GM18520 (cell line): Measurements from ENCODE around the gene MAPKAPK3.
"Not testable (repeated sequence)": the region's sequence is repeated elsewhere in the genome, so short reads cannot be mapped to it uniquely, and the experiment has no call there.

Source experiments
- ATAC-seq: cut with Tn5 transposase; IDR thresholded peaks from one replicate; pipeline ENCODE4 v1.9.1; 2021; ENCODE audit not compliant: unreplicated experiment

The MAPKAPK3 gene

DNA sequence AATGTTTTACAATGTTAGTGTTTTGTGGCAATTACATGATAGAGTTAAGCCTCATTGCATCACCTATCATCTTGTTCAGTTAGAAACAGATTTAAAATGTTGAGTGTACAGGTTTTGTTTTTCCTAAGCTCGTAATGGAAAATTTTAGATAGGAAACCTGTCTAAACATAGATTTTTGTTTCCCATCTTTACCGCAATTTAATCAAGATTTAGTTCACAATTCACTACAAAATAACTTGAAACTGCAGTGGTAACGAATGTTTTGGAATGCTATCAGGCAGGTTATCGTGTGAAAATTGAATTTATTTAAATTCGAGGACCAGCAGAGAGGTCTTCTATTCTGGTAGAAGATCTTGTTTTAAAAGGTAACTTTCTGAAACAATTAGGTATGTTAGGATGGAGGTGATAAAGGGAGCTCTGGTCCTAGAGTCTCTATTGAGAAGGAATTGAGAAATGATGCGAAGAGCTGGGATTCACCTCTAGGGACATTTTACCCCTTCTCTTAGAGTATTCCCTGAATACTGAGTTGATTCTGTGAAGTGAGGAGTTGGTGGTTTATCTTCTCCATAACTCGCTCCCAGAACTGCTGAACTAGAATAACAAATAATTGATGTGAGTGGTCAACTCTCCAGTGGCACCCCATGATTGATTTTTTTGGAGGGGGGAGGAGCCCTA is 59.2 kb downstream of the MAPKAPK3 start:
- ATAC-seq, result no peak

DNA sequence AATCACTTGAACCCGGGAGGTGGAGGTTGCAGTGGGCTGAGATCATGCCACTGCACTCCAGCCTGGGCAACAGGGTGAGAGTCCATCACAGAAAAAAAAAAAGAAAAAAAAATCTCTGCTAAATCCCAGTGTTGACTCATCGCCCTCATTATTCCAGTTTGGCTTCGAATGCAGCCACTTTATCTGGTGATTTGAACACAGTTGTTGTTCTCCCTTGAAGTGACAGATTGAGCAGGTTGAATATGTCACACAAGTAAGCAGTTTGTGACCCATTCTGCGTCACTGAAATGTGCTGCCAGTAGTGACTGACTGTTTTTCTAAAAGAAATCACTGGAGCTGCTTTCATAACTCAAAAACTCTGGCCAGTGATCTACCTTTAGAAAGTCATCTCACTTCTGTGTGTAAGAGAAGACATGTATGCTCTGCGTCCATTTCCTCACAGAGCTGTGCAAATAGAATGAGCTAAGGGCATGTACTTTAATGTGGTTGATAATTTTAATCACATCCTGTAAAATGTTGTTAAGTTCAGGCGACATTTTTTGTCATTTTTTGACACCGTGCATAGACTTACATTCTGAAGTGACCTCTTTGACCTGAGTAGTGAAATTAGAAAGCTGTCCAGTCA is 70.3 kb downstream of the MAPKAPK3 start:
- no peak for ATAC-seq

GRCh38 chr3:50687916-50688315 is 71.0 kb downstream of the MAPKAPK3 start:
- no peak for ATAC-seq

- ATAC-seq, result not testable (repeated sequence)
Measured at GRCh38 chr3:50688602-50689001, 71.7 kb downstream of the MAPKAPK3 start.

- no peak for ATAC-seq
Measured at GRCh38 chr3:50689558-50689957, 72.6 kb downstream of the MAPKAPK3 start.

- no peak for ATAC-seq
Measured at GRCh38 chr3:50695031-50695430, 78.1 kb downstream of the MAPKAPK3 start.

GRCh38 chr3:50696276-50696675 is 79.3 kb downstream of the MAPKAPK3 start:
- no peak for ATAC-seq

DNA sequence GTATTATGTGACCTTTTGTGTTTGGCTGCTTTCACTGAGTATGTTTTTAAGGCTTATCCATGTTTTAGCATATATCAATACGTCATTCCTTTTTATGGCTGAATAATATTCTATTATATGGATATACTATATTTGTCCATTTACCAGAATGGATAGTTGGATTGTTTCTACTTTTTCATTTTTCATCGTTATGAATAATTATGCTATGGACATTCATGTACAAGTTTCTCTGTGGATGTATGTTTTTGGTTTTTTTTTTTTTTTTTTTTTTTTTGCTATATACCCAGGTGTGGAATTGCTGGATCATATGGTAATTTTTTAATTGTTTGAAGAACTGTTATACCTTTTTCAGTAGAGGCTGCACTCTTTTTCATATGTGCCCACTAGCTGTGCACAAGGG is 81.3 kb downstream of the MAPKAPK3 start:
- no peak for ATAC-seq
